Sigmoid colon (tissue), 7 donors: ENCODE measurements around the gene FBXO30. TPM values are rescaled to one million over a fixed set of nuclear protein-coding genes. Genes with fewer than 3 reads are reported as not detected.

Experiments
- DNase-seq: peaks from one replicate; pipeline ENCODE4 v3.0.0-alpha.2; 2019
- H3K27ac ChIP-seq, 4 donors: fragments of 200-600 bp; sonication (generic); one replicate each; pipeline ENCODE4 v1.5.1; 2016 to 2019; ENCODE audit warnings: mild to moderate bottlenecking in 1 of 4
- H3K27me3 ChIP-seq, 3 donors: fragments of 200-600 bp; sonication (generic); one replicate each; pipeline ENCODE4 v1.5.1; 2019; ENCODE audit warnings: mild to moderate bottlenecking in 1 of 3
- H3K36me3 ChIP-seq, 4 donors: fragments of 200-600 bp; sonication (generic); one replicate each; pipeline ENCODE4 v1.5.1; 2016 to 2019
- H3K4me1 ChIP-seq, 4 donors: fragments of 200-600 bp; sonication (generic); one replicate each; pipeline ENCODE4 v1.5.1; 2017 to 2019
- H3K4me3 ChIP-seq, 4 donors: fragments of 200-600 bp; sonication (generic); one replicate each; pipeline ENCODE4 v1.5.1; 2017 to 2019; ENCODE audit warnings: mild to moderate bottlenecking in 2 of 4, moderate library complexity in 1 of 4
- H3K9me3 ChIP-seq, 4 donors: fragments of 200-600 bp in 3 of 4; sonication (generic) in 3 of 4; one replicate each; pipeline versions ENCODE4 v1.5.1 to v1.6.1; 2013 to 2019
- CTCF ChIP-seq, 4 experiments: fragments of 450-650 bp in 3 of 4; fragments of 200-600 bp in 1 of 4; IDR thresholded peaks; one replicate each; pipeline ENCODE4 v1.5.1; 2016 to 2019; ENCODE audit warnings: antibody characterized with exemption in 4 of 4, mild to moderate bottlenecking in 3 of 4, moderate library complexity in 2 of 4
- EP300 ChIP-seq, 4 donors: sonication (generic); formaldehyde crosslinking; IDR thresholded peaks; one replicate each; pipeline ENCODE4 v1.6.1; 2017; ENCODE audit warnings: antibody characterized with exemption in 4 of 4
- POLR2A ChIP-seq, 2 donors: fragments of 450-650 bp; IDR thresholded peaks; one replicate each; pipeline ENCODE4 v1.6.1; 2016; ENCODE audit warnings: antibody characterized with exemption in 2 of 2, mild to moderate bottlenecking in 2 of 2, moderate library complexity in 2 of 2
- POLR2AphosphoS5 ChIP-seq, 4 donors: sonication (generic); formaldehyde crosslinking; IDR thresholded peaks; one replicate each; pipeline ENCODE4 v1.6.1; 2017; ENCODE audit warnings: antibody characterized with exemption in 4 of 4
- WGBS, 2 donors: extraction: QIAGEN DNeasy Blood & Tissue Kit; methylation state at CpG; one replicate each; pipeline ENCODE4 v1.1.7; 2013; 5-methylcytosine and 5-hydroxymethylcytosine counted together
- intact Hi-C: fragments of 100-400 bp; cut with DNase I; formaldehyde crosslinking; loops from one replicate; pipeline ENCODE4 v1.15.1; 2023
- polyA plus RNA-seq, 3 donors: library from polyadenylated mRNA; stranded (reverse); fragments of 200-250 nt; gene quantifications; one replicate each; pipeline ENCODE4 v1.2.3, GENCODE V29; 2013
- total RNA-seq, 4 donors: library from RNA; depleted of rRNA; stranded (reverse); fragments of >200 nt; gene quantifications; one replicate each; pipeline ENCODE4 v1.1.0, GENCODE V29; 2016
- donor health status: healthy with polysubstance abuse.
- donor health status: Bipolar disorder and iron deficiency.
- donor health status: healthy.

The FBXO30 gene
- total and polyA plus RNA-seq, 7 donors, result 2.3 to 53.9 (median 37.9) TPM

GRCh38 chr6:145772846-145773245 lies 41.7 kb downstream of the FBXO30 start:
- Histone ChIP-seq H3K4me3 (no peak overlapping the region), H3K36me3 (no peaks in the 10 kb centered on the region), H3K9me3 (no peaks in the 10 kb centered on the region), H3K27me3 (no peaks in the 10 kb centered on the region), H3K27ac (no peak overlapping the region), H3K4me1 (no peaks in the 10 kb centered on the region)
- no peak for TF ChIP-seq CTCF (IDR thresholded peaks at IDR 0.05)
- no peak for TF ChIP-seq POLR2A (IDR thresholded peaks at IDR 0.05)
- TF ChIP-seq POLR2AphosphoS5 (IDR thresholded peaks at IDR 0.05), result no peak
- TF ChIP-seq EP300 (IDR thresholded peaks at IDR 0.05), result no peak
- no peak for DNase-seq
- WGBS, 2 donors, result 83 to 91% methylated on average over 1 of the region's 1 CpG
- intact Hi-C loops, result no loop called here

- H3K27ac ChIP-seq, result no peak overlapping the region
- H3K36me3 ChIP-seq, result no peaks in the 10 kb centered on the region
- H3K4me1 ChIP-seq, result no peaks in the 10 kb centered on the region
- H3K4me3 ChIP-seq, result no peak overlapping the region
- H3K27me3 ChIP-seq, result no peaks in the 10 kb centered on the region
- no peak for DNase-seq
- no peaks in the 10 kb centered on the region for H3K9me3 ChIP-seq
- TF ChIP-seq EP300 (IDR thresholded peaks at IDR 0.05), result no peak
- intact Hi-C loops, result no loop called here
Observed at GRCh38 chr6:145765449-145765848, 49.1 kb downstream of the FBXO30 start.

GRCh38 chr6:145763742-145764141 lies 50.9 kb downstream of the FBXO30 start:
- H3K36me3 ChIP-seq, result no peaks in the 10 kb centered on the region
- intact Hi-C loops, result no loop called here
- TF ChIP-seq POLR2A (IDR thresholded peaks at IDR 0.05) (no peak), POLR2AphosphoS5 (IDR thresholded peaks at IDR 0.05) (no peak), CTCF (IDR thresholded peaks at IDR 0.05) (no peak), EP300 (IDR thresholded peaks at IDR 0.05) (no peak)
- no peaks in the 10 kb centered on the region for H3K9me3 ChIP-seq
- H3K27ac ChIP-seq, result no peak overlapping the region
- DNase-seq, result no peak
- H3K4me3 ChIP-seq, result no peak overlapping the region
- H3K27me3 ChIP-seq, result no peaks in the 10 kb centered on the region
- no peaks in the 10 kb centered on the region for H3K4me1 ChIP-seq

GRCh38 chr6:145761584-145761983 lies 53.0 kb downstream of the FBXO30 start:
- TF ChIP-seq CTCF (IDR thresholded peaks at IDR 0.05) (no peak), EP300 (IDR thresholded peaks at IDR 0.05) (no peak), POLR2A (IDR thresholded peaks at IDR 0.05) (no peak), POLR2AphosphoS5 (IDR thresholded peaks at IDR 0.05) (no peak)
- H3K9me3 ChIP-seq, result no peaks in the 10 kb centered on the region
- DNase-seq, result no peak
- H3K27ac ChIP-seq, result no peak overlapping the region
- no peak overlapping the region for H3K4me3 ChIP-seq
- peaks cover 0 to 1% (median 0%) of the 10 kb centered on the region in 4 donors for H3K4me1 ChIP-seq
- no peaks in the 10 kb centered on the region for H3K27me3 ChIP-seq
- intact Hi-C loops, result no loop called here
- H3K36me3 ChIP-seq, result no peaks in the 10 kb centered on the region

- no peak for DNase-seq
- Histone ChIP-seq H3K27me3 (no peaks in the 10 kb centered on the region), H3K4me3 (no peak overlapping the region), H3K36me3 (no peaks in the 10 kb centered on the region), H3K9me3 (no peaks in the 10 kb centered on the region), H3K27ac (no peak overlapping the region), H3K4me1 (peaks cover 0 to 5% (median 0%) of the 10 kb centered on the region in 4 donors)
- intact Hi-C loops, result no loop called here
- TF ChIP-seq EP300 (IDR thresholded peaks at IDR 0.05) (no peak), CTCF (IDR thresholded peaks at IDR 0.05) (no peak), POLR2AphosphoS5 (IDR thresholded peaks at IDR 0.05) (no peak), POLR2A (IDR thresholded peaks at IDR 0.05) (no peak)
- WGBS, 2 donors, result 81 to 89% methylated on average over 4 of the region's 4 CpGs
Observed at GRCh38 chr6:145758113-145758512, 56.5 kb downstream of the FBXO30 start.
